ENCODE results near the gene LPP.

The LPP gene

DNA sequence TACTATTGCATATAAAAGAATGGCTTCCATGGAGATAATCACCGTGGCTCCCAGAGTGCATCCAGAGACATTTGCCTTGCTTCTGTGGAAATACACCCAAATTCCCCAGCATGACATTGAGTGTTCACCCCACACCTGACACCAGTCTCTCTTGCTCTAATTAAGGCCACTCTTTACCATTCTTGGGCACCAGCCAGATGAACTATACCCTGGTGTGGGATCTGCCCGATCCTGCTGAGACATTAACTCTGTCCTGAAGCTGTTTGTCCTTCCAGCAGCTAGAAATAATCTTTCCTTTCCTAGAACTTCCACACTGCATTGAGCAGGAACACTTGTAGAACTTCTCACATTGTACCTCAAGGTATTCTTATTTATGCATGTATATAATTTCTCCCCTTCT is 105.2 kb downstream of the LPP start:
- no peak overlapping the region for H3K4me3 ChIP-seq (ENCODE audit: insufficient read depth, low read length, poor library complexity, severe bottlenecking)
- no peak overlapping the region for H2AFZ ChIP-seq (ENCODE audit: low read depth, low read length, severe bottlenecking)
- H3K9ac ChIP-seq (ENCODE audit: low read length), result no peak overlapping the region
- no peak overlapping the region for H3K4me2 ChIP-seq (ENCODE audit: low read depth, low read length, poor library complexity, severe bottlenecking)
- no peaks in the 10 kb centered on the region for H4K20me1 ChIP-seq (ENCODE audit: low read depth, low read length)
- peaks cover 6% of the 10 kb centered on the region for H3K36me3 ChIP-seq (ENCODE audit: low read length)
- no peaks in the 10 kb centered on the region for H3F3A ChIP-seq (ENCODE audit: insufficient read depth)
- H3K9me3 ChIP-seq (ENCODE audit: insufficient read depth, low read length), result no peaks in the 10 kb centered on the region
- H3K79me2 ChIP-seq (ENCODE audit: insufficient read depth, low read length), result no peaks in the 10 kb centered on the region
- H3K9me2 ChIP-seq (replicated peaks; ENCODE audit: insufficient read depth, low read length), result no peaks in the 10 kb centered on the region
- TF ChIP-seq CTCF (IDR thresholded peaks at IDR 0.05; ENCODE audit: insufficient read depth, low read length, poor library complexity, severe bottlenecking) (no peak), EZH2phosphoT487 (conservative IDR thresholded peaks at IDR 0.05; ENCODE audit: low read length) (no peak)
- no peak overlapping the region for H3K27ac ChIP-seq (ENCODE audit: low read depth, low read length)
- no peaks in the 10 kb centered on the region for H3K27me3 ChIP-seq (ENCODE audit: low read length)

- H3K9ac ChIP-seq (ENCODE audit: low read length), result no peak overlapping the region
- H3K4me3 ChIP-seq (ENCODE audit: insufficient read depth, low read length, poor library complexity, severe bottlenecking), result no peak overlapping the region
- no peaks in the 10 kb centered on the region for H3K9me2 ChIP-seq (replicated peaks; ENCODE audit: insufficient read depth, low read length)
- no peaks in the 10 kb centered on the region for H3K27me3 ChIP-seq (ENCODE audit: low read length)
- H3K79me2 ChIP-seq (ENCODE audit: insufficient read depth, low read length), result no peaks in the 10 kb centered on the region
- H4K20me1 ChIP-seq (ENCODE audit: low read depth, low read length), result no peaks in the 10 kb centered on the region
- no peaks in the 10 kb centered on the region for H3K9me3 ChIP-seq (ENCODE audit: insufficient read depth, low read length)
- H3K4me2 ChIP-seq (ENCODE audit: low read depth, low read length, poor library complexity, severe bottlenecking), result no peak overlapping the region
- TF ChIP-seq EZH2phosphoT487 (conservative IDR thresholded peaks at IDR 0.05; ENCODE audit: low read length) (no peak), CTCF (IDR thresholded peaks at IDR 0.05; ENCODE audit: insufficient read depth, low read length, poor library complexity, severe bottlenecking) (no peak)
- no peak overlapping the region for H2AFZ ChIP-seq (ENCODE audit: low read depth, low read length, severe bottlenecking)
- no peaks in the 10 kb centered on the region for H3F3A ChIP-seq (ENCODE audit: insufficient read depth)
- no peak overlapping the region for H3K27ac ChIP-seq (ENCODE audit: low read depth, low read length)
- H3K36me3 ChIP-seq (ENCODE audit: low read length), result peaks cover 6% of the 10 kb centered on the region
Observed at GRCh38 chr3:188259596-188259995, 105.6 kb downstream of the LPP start.

- no peak overlapping the region for H2AFZ ChIP-seq (ENCODE audit: low read depth, low read length, severe bottlenecking)
- no peaks in the 10 kb centered on the region for H3K79me2 ChIP-seq (ENCODE audit: insufficient read depth, low read length)
- H3K36me3 ChIP-seq (ENCODE audit: low read length), result no peaks in the 10 kb centered on the region
- H3K27ac ChIP-seq (ENCODE audit: low read depth, low read length), result no peak overlapping the region
- no peaks in the 10 kb centered on the region for H3K9me2 ChIP-seq (replicated peaks; ENCODE audit: insufficient read depth, low read length)
- H3K27me3 ChIP-seq (ENCODE audit: low read length), result no peaks in the 10 kb centered on the region
- H3F3A ChIP-seq (ENCODE audit: insufficient read depth), result no peaks in the 10 kb centered on the region
- TF ChIP-seq CTCF (IDR thresholded peaks at IDR 0.05; ENCODE audit: insufficient read depth, low read length, poor library complexity, severe bottlenecking) (no peak), EZH2phosphoT487 (conservative IDR thresholded peaks at IDR 0.05; ENCODE audit: low read length) (no peak)
- H3K9me3 ChIP-seq (ENCODE audit: insufficient read depth, low read length), result no peaks in the 10 kb centered on the region
- no peak overlapping the region for H3K4me2 ChIP-seq (ENCODE audit: low read depth, low read length, poor library complexity, severe bottlenecking)
- no peaks in the 10 kb centered on the region for H4K20me1 ChIP-seq (ENCODE audit: low read depth, low read length)
- no peak overlapping the region for H3K9ac ChIP-seq (ENCODE audit: low read length)
- H3K4me3 ChIP-seq (ENCODE audit: insufficient read depth, low read length, poor library complexity, severe bottlenecking), result no peak overlapping the region
Observed at GRCh38 chr3:188261011-188261410, 107.1 kb downstream of the LPP start.

All from SU-DHL-6 (cell line).